GM18505 (cell line): ENCODE data around the gene HPDL.

Experiments used
- ATAC-seq: cut with Tn5 transposase; IDR thresholded peaks from one replicate; pipeline ENCODE4 v1.9.1; 2021; ENCODE audit not compliant: unreplicated experiment
- POLR2A ChIP-seq: IDR thresholded peaks from 4 replicates; pipeline ENCODE4 v1.6.1; 2011; ENCODE audit warnings: borderline replicate concordance; ENCODE audit not compliant: insufficient read depth, insufficient read length; ENCODE audit errors: extremely low read depth

Gene HPDL

GRCh38 chr1:45304311-45305081 is 22.2 kb upstream of the HPDL start:
- no peak for ATAC-seq
- TF ChIP-seq POLR2A: no peak

GRCh38 chr1:45305231-45305630 is 21.5 kb upstream of the HPDL start:
- TF ChIP-seq POLR2A: no peak
- no peak for ATAC-seq

- no peak for TF ChIP-seq POLR2A
- no peak for ATAC-seq
Measured at GRCh38 chr1:45306319-45306718, 20.4 kb upstream of the HPDL start.

- no peak for TF ChIP-seq POLR2A
Measured at GRCh38 chr1:45306905-45307304, 19.8 kb upstream of the HPDL start.

GRCh38 chr1:45314266-45314665 is 12.4 kb upstream of the HPDL start:
- no peak for TF ChIP-seq POLR2A
- ATAC-seq: no peak

More at GRCh38 chr1:45306905-45307304, 19.8 kb upstream of the HPDL start:
- no peak for ATAC-seq

GRCh38 chr1:45317166-45317565 is 9.5 kb upstream of the HPDL start:
- no peak for ATAC-seq
- no peak for TF ChIP-seq POLR2A

- no peak for ATAC-seq
Measured at GRCh38 chr1:45319761-45320160, 6.9 kb upstream of the HPDL start.

GRCh38 chr1:45321444-45321843 is 5.3 kb upstream of the HPDL start:
- no peak for TF ChIP-seq POLR2A
- ATAC-seq: no peak

More at GRCh38 chr1:45319761-45320160, 6.9 kb upstream of the HPDL start:
- TF ChIP-seq POLR2A: no peak

GRCh38 chr1:45322486-45323040 is 4.1 kb upstream of the HPDL start:
- TF ChIP-seq POLR2A: no peak
- ATAC-seq: no peak

GRCh38 chr1:45325851-45326506 is 716 bp upstream of the HPDL start:
- no peak for ATAC-seq
- TF ChIP-seq POLR2A: no peak

GRCh38 chr1:45327644-45328515 is 1.2 kb downstream of the HPDL start:
- no peak for ATAC-seq
- TF ChIP-seq POLR2A: no peak

- TF ChIP-seq POLR2A: peak; percentile 12
- no peak for ATAC-seq
Measured at GRCh38 chr1:45328680-45329079, 2.0 kb downstream of the HPDL start.

- no peak for ATAC-seq
- TF ChIP-seq POLR2A: no peak
Measured at GRCh38 chr1:45329445-45329844, 2.8 kb downstream of the HPDL start.
